ENCODE results near the gene P2RY11.

- no peak for TF ChIP-seq CTCF (conservative IDR thresholded peaks at IDR 0.05; ENCODE audit: low read length)
- no peak for TF ChIP-seq EZH2phosphoT487 (IDR thresholded peaks at IDR 0.05; ENCODE audit: borderline replicate concordance)
Observed at GRCh38 chr19:10061717-10062310, 49.7 kb upstream of the P2RY11 start.

All from Loucy (cell line).